ENCODE measurements around the gene ACSL5. TPM values are rescaled to one million over a fixed set of nuclear protein-coding genes. Genes with fewer than 3 reads are reported as not detected.
"Not testable (repeated sequence)": the region's sequence is repeated elsewhere in the genome, so short reads cannot be mapped to it uniquely, and the experiment has no call there.

The ACSL5 gene
- total RNA-seq, 1 experiment from 2014 or later: 133 TPM

- DNase-seq (ENCODE audit: low spot score): no peak
Observed at GRCh38 chr10:112349521-112350085, 24.3 kb upstream of the ACSL5 start.

- DNase-seq (ENCODE audit: low spot score): no peak
Observed at GRCh38 chr10:112351146-112351545, 22.8 kb upstream of the ACSL5 start.

DNA sequence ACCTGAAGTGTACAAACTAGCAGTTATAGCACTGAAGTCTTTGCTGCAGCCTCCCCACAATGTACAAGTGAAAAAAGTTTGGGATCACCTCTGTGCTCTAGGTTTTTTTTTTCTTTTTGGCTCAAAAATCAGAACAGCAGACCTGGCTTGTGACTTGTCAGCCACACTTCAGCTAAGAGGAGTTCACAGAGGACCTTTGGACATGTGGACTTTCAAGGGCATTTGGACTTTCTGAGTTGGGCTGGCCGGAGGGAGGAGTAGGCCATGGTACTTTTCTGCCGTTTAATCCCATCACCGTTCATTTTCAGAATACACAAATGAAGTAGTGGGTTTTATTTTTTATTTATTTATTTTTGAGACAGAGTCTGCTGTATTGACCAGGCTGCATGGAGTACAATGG is 21.9 kb upstream of the ACSL5 start:
- no peak for DNase-seq (ENCODE audit: low spot score)

DNA sequence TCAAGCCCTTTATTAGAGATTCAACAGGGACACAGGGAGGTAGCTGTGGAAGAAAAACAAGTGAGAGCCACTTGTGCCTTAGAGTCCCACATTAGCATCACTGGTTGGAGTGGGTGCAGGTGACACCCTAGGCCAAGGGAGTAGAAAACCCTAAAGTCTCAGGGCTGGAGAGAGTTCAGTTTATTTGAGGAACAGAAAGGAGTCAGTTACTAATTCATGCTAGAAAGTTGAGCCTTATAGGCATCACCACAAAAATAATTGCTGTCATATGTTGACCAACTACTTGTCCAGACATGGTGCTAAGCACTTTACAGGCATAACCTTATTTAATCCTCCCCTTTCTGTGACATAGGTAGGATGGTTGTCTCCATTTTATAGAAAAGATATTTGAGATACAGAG is 20.9 kb upstream of the ACSL5 start:
- DNase-seq (ENCODE audit: low spot score): no peak

- no peak for DNase-seq (ENCODE audit: low spot score)
Observed at GRCh38 chr10:112356686-112357085, 17.2 kb upstream of the ACSL5 start.

GRCh38 chr10:112359606-112360307 is 14.2 kb upstream of the ACSL5 start:
- DNase-seq (ENCODE audit: low spot score): no peak

- DNase-seq (ENCODE audit: low spot score): no peak
Observed at GRCh38 chr10:112360308-112361270, 13.3 kb upstream of the ACSL5 start.

GRCh38 chr10:112361951-112362751 is 11.8 kb upstream of the ACSL5 start:
- DNase-seq (ENCODE audit: low spot score): peak; percentile 66

GRCh38 chr10:112362833-112363232 is 11.1 kb upstream of the ACSL5 start:
- no peak for DNase-seq (ENCODE audit: low spot score)

- DNase-seq (ENCODE audit: low spot score): no peak
Observed at GRCh38 chr10:112363696-112364688, 9.9 kb upstream of the ACSL5 start.

GRCh38 chr10:112365014-112365432 is 8.9 kb upstream of the ACSL5 start:
- no peak for DNase-seq (ENCODE audit: low spot score)

DNA sequence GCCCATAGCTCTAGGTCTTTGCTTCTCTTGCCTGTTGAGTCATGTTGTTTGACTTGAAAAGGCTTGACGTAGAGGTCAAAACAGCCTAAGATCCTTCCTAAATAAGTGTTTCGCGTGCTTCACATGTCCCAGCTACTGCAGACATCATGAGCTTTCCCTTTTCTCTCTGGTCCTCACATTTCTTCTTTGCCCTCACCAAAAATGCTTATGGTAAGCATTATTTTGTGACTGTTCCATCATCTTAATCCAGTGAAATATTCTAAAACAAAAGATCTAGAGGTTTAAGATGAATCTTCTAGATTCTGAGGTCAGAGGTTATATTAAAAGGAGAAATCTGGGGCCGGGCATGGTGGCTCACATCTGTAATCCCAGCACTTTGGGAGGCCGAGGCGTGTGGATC is 8.5 kb upstream of the ACSL5 start:
- DNase-seq (ENCODE audit: low spot score): no peak

DNA sequence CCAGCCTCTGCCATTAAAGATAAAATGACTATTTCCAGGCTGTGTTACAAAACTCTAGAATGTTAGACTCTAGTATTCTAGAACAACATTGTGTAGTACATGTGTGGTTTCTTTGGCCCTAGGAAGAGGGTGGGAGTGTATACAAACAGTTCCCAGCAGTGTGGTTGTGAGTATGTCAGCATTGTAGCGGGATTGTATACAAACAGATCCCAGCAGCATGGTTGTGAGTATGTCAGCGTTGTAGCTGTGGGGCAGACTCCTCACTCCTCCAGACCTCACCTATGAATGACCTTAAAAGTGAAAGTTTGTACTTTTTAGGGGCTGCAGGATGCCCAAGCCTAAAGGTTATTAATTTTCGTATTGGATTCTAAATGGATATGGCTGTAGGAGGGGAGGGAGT is 6.9 kb upstream of the ACSL5 start:
- no peak for DNase-seq (ENCODE audit: low spot score)

GRCh38 chr10:112367516-112367915 is 6.4 kb upstream of the ACSL5 start:
- DNase-seq (ENCODE audit: low spot score): no peak

DNA sequence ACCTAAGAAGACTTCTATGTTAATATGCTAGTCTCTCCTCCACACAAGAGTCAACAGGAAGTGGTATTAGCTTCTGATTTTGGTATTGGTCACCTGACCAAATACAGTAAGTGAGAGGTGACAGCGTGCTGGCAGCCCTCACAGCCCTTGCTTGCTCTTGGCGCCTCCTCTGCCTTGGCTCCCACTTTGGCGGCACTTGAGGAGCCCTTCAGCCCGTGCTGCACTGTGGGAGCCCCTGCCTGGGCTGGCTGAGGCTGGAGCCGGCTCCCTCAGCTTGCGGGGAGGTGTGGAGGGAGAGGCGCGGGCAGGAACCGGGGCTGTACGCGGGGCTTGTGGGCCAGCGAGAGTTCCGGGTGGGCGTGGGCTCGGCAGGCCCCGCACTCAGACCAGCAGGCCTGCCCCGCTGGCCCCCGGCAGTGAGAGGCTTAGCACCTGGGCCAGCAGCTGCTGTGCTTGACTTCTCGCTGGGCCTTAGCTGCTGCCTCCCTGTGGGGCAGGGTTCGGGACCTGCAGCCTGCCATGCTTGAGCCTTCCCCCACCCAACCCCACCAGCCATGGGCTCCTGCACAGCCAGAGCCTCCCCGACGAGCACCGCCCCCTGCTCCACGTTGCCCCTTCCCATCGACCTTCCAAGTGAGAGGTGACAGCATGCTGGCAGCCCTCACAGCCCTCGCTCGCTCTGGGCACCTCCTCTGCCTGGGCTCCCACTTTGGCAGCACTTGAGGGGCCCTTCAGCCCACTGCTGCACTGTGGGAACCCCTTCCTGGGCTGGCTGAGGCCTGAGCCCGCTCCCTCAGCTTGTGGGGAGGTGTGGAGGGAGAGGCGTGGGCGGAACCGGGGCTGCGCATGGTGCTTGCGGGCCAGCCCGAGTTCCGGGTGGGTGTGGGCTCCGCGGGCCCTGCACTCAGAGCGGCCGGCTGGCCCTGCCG is 4.2 kb upstream of the ACSL5 start:
- no peak for DNase-seq (ENCODE audit: low spot score)

- no peak for DNase-seq (ENCODE audit: low spot score)
Observed at GRCh38 chr10:112370424-112370819, 3.5 kb upstream of the ACSL5 start.

- DNase-seq (ENCODE audit: low spot score): not testable (repeated sequence)
Observed at GRCh38 chr10:112371326-112371725, 2.6 kb upstream of the ACSL5 start.

DNA sequence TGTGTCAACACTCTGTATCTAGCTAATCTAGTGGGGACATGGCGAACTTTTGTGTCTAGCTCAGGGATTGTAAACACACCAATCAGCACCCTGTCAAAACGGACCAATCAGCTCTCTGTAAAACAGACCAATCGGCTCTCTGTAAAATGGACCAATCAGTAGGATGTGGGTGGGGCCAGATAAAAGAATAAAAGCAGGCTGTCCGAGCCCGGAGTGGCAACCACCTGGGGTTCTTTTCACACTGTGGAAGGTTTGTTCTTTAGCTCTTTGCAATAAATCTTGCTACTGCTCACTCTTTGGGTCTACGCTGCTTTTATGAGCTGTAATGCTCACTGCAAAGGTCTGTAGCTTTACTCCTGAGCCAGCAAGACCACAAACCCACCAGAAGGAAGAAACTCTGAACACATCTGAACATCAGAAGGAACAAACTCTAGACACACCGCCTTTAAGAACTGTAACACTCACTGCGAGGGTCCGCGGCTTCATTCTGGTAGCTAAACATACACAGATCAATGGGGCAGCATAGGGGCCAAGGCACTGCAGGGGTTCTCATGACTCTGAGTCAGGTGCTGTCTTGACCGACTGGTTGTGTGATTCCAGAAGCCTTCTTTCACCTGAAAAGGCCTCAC is 1.6 kb upstream of the ACSL5 start:
- DNase-seq (ENCODE audit: low spot score): not testable (repeated sequence)

All from HT-29 (cell line).